Kidney epithelial cell (primary cell): ENCODE data around the gene MED29. TPM values are rescaled to one million over a fixed set of nuclear protein-coding genes. Genes with fewer than 3 reads are reported as not detected.

Experiments used
- DNase-seq: peaks from one replicate; pipeline ENCODE4 v3.0.0-alpha.2; 2010; ENCODE audit warnings: low read depth
- H3K27me3 ChIP-seq: 2 replicates; pipeline ENCODE4 v1.6.0; 2011; ENCODE audit warnings: low read length; ENCODE audit not compliant: control insufficient read depth, insufficient read depth
- H3K36me3 ChIP-seq: 2 replicates; pipeline ENCODE4 v1.5.1; 2011; ENCODE audit warnings: low read length; ENCODE audit not compliant: control insufficient read depth, insufficient read depth
- H3K4me3 ChIP-seq: 2 replicates; pipeline ENCODE4 v1.5.1; 2011; ENCODE audit warnings: low read depth, mild to moderate bottlenecking, control low read depth, low read length
- total RNA-seq: library from RNA; depleted of rRNA; stranded (reverse); fragments of >200 nt; gene quantifications from 2 replicates; pipeline ENCODE4 v1.2.3, GENCODE V29; 2015
- TF ChIP-seq, protein P1 (sequence below): IDR thresholded peaks from 2 replicates; pipeline ENCODE4 v1.5.1; 2011; ENCODE audit warnings: mild to moderate bottlenecking, moderate library complexity, low read length, control low read depth, inconsistent platforms; ENCODE audit not compliant: insufficient read depth, poor library complexity, severe bottlenecking

MED29 gene
- total RNA-seq, 1 donor from 2014 or later = 22.8 TPM

DNA sequence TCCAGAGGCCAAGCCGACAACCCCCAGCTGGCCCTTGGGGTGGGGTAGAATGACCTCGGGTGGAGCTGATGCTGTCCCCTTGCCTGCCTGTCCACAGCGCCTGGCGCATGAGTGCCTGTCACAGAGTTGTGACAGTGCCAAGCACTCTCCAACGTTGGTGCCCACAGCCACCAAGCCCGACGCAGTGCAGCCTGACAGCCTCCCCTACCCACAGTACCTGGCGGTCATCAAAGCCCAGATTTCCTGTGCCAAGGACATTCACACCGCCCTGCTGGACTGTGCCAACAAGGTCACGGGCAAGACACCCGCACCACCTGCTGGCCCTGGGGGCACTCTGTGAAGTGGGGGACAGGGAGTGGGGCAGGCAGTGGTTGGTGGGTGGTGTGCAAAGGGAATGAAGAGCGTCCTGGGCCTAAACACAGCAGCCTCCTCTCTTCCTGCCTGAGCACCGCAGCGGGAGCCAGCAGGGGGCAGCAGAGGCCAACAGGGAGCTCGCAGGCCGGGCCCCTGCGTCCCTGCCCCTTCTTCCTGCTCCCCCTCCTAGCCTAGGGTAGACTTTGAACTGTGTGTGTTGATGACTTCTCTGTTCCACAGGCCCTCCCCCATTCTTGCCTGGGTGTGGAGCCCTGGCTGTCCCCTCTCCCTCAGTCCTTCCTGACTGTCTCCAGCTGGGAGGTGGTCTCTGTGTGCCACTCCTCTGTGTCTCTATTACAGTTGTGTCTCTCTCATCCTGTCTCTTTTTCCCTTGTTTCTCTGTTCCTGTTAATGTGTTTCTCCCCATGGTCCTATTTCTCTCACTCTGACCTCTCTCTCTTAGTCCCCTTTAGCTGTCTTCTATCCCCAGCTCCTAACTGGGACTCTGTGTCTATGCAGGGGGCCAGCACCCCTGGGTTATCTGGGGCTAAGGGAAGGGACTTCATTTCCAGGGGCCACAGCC, 6.5 kb downstream of the MED29 start:
- DNase-seq = no peak
- no peaks in the 10 kb centered on the region for H3K27me3 ChIP-seq
- TF ChIP-seq, protein P1, sequence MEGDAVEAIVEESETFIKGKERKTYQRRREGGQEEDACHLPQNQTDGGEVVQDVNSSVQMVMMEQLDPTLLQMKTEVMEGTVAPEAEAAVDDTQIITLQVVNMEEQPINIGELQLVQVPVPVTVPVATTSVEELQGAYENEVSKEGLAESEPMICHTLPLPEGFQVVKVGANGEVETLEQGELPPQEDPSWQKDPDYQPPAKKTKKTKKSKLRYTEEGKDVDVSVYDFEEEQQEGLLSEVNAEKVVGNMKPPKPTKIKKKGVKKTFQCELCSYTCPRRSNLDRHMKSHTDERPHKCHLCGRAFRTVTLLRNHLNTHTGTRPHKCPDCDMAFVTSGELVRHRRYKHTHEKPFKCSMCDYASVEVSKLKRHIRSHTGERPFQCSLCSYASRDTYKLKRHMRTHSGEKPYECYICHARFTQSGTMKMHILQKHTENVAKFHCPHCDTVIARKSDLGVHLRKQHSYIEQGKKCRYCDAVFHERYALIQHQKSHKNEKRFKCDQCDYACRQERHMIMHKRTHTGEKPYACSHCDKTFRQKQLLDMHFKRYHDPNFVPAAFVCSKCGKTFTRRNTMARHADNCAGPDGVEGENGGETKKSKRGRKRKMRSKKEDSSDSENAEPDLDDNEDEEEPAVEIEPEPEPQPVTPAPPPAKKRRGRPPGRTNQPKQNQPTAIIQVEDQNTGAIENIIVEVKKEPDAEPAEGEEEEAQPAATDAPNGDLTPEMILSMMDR = peak; percentile 97
- H3K36me3 ChIP-seq = peaks cover 1% of the 10 kb centered on the region
- no peak overlapping the region for H3K4me3 ChIP-seq

DNA sequence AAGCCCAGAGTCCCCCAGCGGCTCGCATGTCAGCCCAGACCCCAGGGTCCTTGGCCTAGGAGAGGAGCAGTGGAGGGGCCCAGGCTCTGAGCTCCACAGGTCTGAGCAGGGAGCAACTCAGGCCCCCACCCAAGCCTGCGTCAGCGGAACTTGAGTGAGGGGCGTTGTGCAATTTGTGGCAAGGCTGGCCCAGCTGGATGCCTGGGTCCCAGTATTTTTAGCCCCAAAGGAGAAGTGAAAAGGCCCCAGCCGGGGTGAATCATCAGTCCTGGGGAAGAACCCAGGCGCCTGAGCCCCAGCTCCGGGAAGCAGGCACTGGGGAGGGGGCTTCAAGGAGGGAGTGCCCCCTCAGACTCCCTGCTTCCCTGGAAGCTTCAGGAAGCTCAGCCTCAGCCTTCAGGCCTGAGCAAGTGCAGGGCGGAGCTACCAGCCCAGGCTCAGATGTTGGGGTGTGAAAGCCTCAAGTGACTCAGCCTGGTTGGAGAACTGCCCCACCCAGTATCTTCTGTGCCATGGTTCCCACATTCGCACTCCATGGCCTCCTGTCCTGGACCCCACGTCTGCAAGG, 7.2 kb downstream of the MED29 start:
- no peak overlapping the region for H3K4me3 ChIP-seq
- DNase-seq = no peak
- no peaks in the 10 kb centered on the region for H3K27me3 ChIP-seq
- TF ChIP-seq, protein P1 = no peak
- H3K36me3 ChIP-seq = peaks cover 1% of the 10 kb centered on the region

DNA sequence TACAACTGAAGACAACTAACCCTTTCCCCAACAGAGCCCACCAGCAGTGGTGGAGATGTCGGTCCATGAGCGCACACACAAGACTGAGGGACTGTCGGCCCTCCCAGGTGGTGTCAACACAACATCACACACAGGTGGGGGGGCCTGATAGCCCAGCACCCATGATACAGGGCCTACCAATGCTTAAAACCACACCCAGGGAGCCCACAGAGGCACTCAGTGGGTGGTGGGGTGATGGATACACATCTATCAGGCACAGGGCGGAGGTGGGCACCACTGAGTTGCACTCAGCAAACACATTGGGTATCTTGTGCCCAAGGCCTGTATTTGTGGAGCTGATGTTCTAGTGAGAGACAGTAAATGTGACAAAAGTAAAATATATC, 8.5 kb downstream of the MED29 start:
- TF ChIP-seq, protein P1 = no peak
- H3K27me3 ChIP-seq = no peaks in the 10 kb centered on the region
- DNase-seq = no peak
- no peaks in the 10 kb centered on the region for H3K36me3 ChIP-seq
- H3K4me3 ChIP-seq = no peak overlapping the region

DNA sequence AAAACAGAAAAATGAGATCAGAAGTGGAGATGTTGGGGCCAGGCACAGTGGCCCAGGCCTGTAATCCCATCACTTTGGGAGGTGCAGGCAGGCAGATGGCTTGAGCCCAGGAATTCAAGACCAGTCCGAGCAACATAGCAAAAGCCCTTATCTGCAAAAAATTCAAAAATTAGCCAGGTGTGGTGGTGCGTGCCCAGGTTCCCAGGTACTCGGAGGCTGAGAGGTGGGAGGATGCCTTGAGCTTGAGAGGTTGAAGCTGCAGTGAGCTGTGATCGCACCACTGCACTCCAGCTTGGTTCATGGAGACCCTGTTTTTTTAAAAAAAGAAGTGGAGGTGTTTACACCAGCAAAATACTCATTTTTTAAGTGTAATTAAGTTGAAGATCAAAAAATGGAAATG, 8.9 kb downstream of the MED29 start:
- DNase-seq = no peak
- Histone ChIP-seq H3K27me3 (no peaks in the 10 kb centered on the region), H3K36me3 (no peaks in the 10 kb centered on the region), H3K4me3 (no peak overlapping the region)
- TF ChIP-seq, protein P1 = no peak

DNA sequence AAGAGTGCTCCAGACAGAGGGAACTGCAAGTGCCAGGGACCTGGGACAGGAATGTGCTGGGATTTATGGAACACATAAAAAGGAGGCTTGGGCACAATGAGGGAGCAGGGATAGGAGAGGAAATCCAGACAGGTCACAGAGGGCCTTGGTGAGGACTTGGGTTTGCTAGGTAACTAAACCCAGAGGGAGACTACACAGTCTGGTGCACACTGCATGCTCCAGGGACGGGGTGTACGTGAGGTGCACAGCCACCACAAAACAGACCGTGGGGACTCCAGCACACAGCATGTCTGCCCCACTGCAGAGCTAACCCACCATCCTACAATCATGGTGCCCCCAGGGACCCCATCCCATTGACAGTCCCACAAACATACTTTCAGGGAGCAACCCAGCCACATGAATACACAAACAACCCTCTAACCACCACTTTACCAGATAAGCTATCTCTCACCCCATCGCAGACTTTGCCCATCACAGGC, 9.9 kb downstream of the MED29 start:
- TF ChIP-seq, protein P1 = no peak
- Histone ChIP-seq H3K36me3 (no peaks in the 10 kb centered on the region), H3K4me3 (no peak overlapping the region), H3K27me3 (no peaks in the 10 kb centered on the region)
- DNase-seq = no peak
